ENCODE results near the gene AJAP1.

- TF ChIP-seq EP300 (IDR thresholded peaks at IDR 0.05; ENCODE audit: borderline replicate concordance in 1 of 2, low read depth in 2 of 2, low read length in 2 of 2) (no peak), RFX5 (IDR thresholded peaks at IDR 0.05; ENCODE audit: borderline replicate concordance, low read depth, low read length) (no peak), POLR2AphosphoS5 (IDR thresholded peaks at IDR 0.05; ENCODE audit: low read depth, low read length) (no peak), SIRT6 (IDR thresholded peaks at IDR 0.05; ENCODE audit: low read length) (no peak), CHD1 (IDR thresholded peaks at IDR 0.05; ENCODE audit: low read depth, low read length) (no peak), POLR2A (IDR thresholded peaks at IDR 0.05; ENCODE audit: control extremely low read depth in 1 of 2, low read depth in 2 of 2, low read length in 2 of 2) (no peak), JUN (IDR thresholded peaks at IDR 0.05; ENCODE audit: low read depth, low read length) (no peak), EZH2 (IDR thresholded peaks at IDR 0.05; ENCODE audit: low read depth, low read length, severe bottlenecking) (no peak), SUZ12 (IDR thresholded peaks at IDR 0.05; ENCODE audit: low read length) (no peak)
- TF ChIP-seq, protein P1, sequence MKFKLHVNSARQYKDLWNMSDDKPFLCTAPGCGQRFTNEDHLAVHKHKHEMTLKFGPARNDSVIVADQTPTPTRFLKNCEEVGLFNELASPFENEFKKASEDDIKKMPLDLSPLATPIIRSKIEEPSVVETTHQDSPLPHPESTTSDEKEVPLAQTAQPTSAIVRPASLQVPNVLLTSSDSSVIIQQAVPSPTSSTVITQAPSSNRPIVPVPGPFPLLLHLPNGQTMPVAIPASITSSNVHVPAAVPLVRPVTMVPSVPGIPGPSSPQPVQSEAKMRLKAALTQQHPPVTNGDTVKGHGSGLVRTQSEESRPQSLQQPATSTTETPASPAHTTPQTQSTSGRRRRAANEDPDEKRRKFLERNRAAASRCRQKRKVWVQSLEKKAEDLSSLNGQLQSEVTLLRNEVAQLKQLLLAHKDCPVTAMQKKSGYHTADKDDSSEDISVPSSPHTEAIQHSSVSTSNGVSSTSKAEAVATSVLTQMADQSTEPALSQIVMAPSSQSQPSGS (IDR thresholded peaks at IDR 0.05; ENCODE audit: low read length): no peak
- TF ChIP-seq, protein P2, sequence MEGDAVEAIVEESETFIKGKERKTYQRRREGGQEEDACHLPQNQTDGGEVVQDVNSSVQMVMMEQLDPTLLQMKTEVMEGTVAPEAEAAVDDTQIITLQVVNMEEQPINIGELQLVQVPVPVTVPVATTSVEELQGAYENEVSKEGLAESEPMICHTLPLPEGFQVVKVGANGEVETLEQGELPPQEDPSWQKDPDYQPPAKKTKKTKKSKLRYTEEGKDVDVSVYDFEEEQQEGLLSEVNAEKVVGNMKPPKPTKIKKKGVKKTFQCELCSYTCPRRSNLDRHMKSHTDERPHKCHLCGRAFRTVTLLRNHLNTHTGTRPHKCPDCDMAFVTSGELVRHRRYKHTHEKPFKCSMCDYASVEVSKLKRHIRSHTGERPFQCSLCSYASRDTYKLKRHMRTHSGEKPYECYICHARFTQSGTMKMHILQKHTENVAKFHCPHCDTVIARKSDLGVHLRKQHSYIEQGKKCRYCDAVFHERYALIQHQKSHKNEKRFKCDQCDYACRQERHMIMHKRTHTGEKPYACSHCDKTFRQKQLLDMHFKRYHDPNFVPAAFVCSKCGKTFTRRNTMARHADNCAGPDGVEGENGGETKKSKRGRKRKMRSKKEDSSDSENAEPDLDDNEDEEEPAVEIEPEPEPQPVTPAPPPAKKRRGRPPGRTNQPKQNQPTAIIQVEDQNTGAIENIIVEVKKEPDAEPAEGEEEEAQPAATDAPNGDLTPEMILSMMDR (IDR thresholded peaks at IDR 0.05; ENCODE audit: control extremely low read depth in 1 of 3, insufficient read depth in 1 of 3, low read depth in 1 of 3, low read length in 3 of 3): no peak
These were observed 19.7 kb downstream of the AJAP1 start for GRCh38 chr1:4674117-4674516.

Data from H1 (cell line).